Mesothelial cell of epicardium (in vitro differentiated cells): Measurements from ENCODE around the gene TMEM108. TPM values are rescaled to one million over a fixed set of nuclear protein-coding genes. Genes with fewer than 3 reads are reported as not detected.

Experiments used
- DNase-seq, 2 experiments: peaks; one replicate each; pipeline ENCODE4 v3.0.0; 2021; ENCODE audit warnings: low spot score in 2 of 2; ENCODE audit not compliant: unreplicated experiment in 2 of 2
- H3K27ac Mint-ChIP-seq: 2 replicates; pipeline ENCODE4 v1.8.0; 2021; ENCODE audit warnings: mixed read lengths
- H3K27me3 Mint-ChIP-seq: 2 replicates; pipeline ENCODE4 v1.8.0; 2021; ENCODE audit warnings: low read depth, mixed read lengths
- H3K36me3 Mint-ChIP-seq: 2 replicates; pipeline ENCODE4 v1.8.0; 2021; ENCODE audit warnings: mixed read lengths
- H3K4me1 Mint-ChIP-seq: 2 replicates; pipeline ENCODE4 v1.8.0; 2021; ENCODE audit warnings: mixed read lengths
- H3K4me3 Mint-ChIP-seq: 2 replicates; pipeline ENCODE4 v1.8.0; 2021; ENCODE audit warnings: mild to moderate bottlenecking, moderate library complexity, mixed read lengths
- H3K9me3 Mint-ChIP-seq: 2 replicates; pipeline ENCODE4 v1.8.0; 2021; ENCODE audit warnings: mixed read lengths
- CTCF ChIP-seq: fragments of 200-600 bp; sonication (generic); IDR thresholded peaks from one replicate; pipeline ENCODE4 v1.5.0; 2021; ENCODE audit warnings: antibody characterized with exemption; ENCODE audit not compliant: unreplicated experiment
- total RNA-seq: library from RNA; stranded (reverse); gene quantifications from 3 replicates; pipeline ENCODE4 v1.2.1, GENCODE V29; 2021

TMEM108 gene
- total RNA-seq, 1 donor from 2014 or later: 17.3 TPM

GRCh38 chr3:133058243-133058642 lies 20.1 kb downstream of the TMEM108 start:
- Mint-ChIP-seq H3K9me3 (no peaks in the 10 kb centered on the region), H3K27me3 (no peaks in the 10 kb centered on the region), H3K36me3 (no peaks in the 10 kb centered on the region), H3K27ac (no peak overlapping the region), H3K4me1 (no peaks in the 10 kb centered on the region), H3K4me3 (no peak overlapping the region)
- no peak for DNase-seq
- no peak for TF ChIP-seq CTCF

- no peak overlapping the region for H3K4me3 Mint-ChIP-seq
- no peak overlapping the region for H3K27ac Mint-ChIP-seq
These were observed 20.6 kb downstream of the TMEM108 start for GRCh38 chr3:133058831-133059230.

DNA sequence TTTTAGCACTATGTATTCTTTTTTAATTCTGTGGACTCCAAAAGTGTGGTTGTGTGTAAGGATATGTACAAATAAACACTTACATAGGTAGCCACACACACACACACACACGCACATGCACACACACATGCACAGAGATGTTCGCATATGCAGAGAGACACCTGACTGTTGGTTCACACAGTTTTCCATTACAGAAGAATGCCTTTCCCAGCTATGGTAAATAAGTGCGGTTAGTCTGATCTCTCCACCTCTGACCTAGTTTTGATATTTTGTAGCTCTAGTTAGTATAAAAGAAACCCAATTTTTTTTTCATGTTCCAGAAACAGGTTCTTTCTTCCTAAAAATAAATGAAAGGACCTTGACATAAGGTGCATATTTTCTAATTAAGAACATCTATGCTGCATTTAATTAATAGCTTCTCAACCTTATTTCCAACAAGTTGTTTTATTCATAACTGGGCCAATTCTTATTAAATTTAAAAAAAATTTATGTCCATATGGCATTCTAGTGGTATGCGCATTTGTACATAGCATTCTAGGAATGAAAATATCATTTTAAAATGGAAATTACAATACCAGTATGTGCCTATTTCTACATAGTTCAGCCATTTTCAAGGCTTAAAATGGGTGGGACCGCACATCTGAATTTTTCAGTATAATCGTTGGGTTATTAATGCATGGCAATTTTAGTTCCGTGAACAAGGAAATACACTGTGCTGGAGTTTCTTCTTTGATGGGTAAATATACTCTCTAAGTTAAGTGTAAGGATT lies 27.2 kb downstream of the TMEM108 start:
- no peaks in the 10 kb centered on the region for H3K9me3 Mint-ChIP-seq
- H3K4me3 Mint-ChIP-seq: no peak overlapping the region
- H3K4me1 Mint-ChIP-seq: no peaks in the 10 kb centered on the region
- TF ChIP-seq CTCF: no peak
- no peaks in the 10 kb centered on the region for H3K36me3 Mint-ChIP-seq
- H3K27ac Mint-ChIP-seq: no peak overlapping the region
- H3K27me3 Mint-ChIP-seq: peaks cover 3% of the 10 kb centered on the region
- DNase-seq: no peak

More at GRCh38 chr3:133058831-133059230, 20.6 kb downstream of the TMEM108 start:
- Mint-ChIP-seq H3K27me3 (no peaks in the 10 kb centered on the region), H3K36me3 (no peaks in the 10 kb centered on the region), H3K9me3 (no peaks in the 10 kb centered on the region), H3K4me1 (no peaks in the 10 kb centered on the region)
- no peak for TF ChIP-seq CTCF
- DNase-seq: no peak

- H3K9me3 Mint-ChIP-seq: no peaks in the 10 kb centered on the region
- no peaks in the 10 kb centered on the region for H3K4me1 Mint-ChIP-seq
- no peak for DNase-seq
- no peaks in the 10 kb centered on the region for H3K36me3 Mint-ChIP-seq
- TF ChIP-seq CTCF: no peak
- H3K4me3 Mint-ChIP-seq: no peak overlapping the region
- H3K27me3 Mint-ChIP-seq: peaks cover 3% of the 10 kb centered on the region
- no peak overlapping the region for H3K27ac Mint-ChIP-seq
These were observed 27.8 kb downstream of the TMEM108 start for GRCh38 chr3:133066026-133066425.

- Mint-ChIP-seq H3K36me3 (no peaks in the 10 kb centered on the region), H3K9me3 (no peaks in the 10 kb centered on the region), H3K4me1 (no peaks in the 10 kb centered on the region), H3K4me3 (no peak overlapping the region), H3K27me3 (peaks cover 3% of the 10 kb centered on the region), H3K27ac (no peak overlapping the region)
- no peak for DNase-seq
- TF ChIP-seq CTCF: no peak
These were observed 31.5 kb downstream of the TMEM108 start for GRCh38 chr3:133069556-133070286.
